GM12865 (cell line): ENCODE data around the gene CRYBB3.
"Not testable (repeated sequence)": the region's sequence is repeated elsewhere in the genome, so short reads cannot be mapped to it uniquely, and the experiment has no call there.

Experiments
- DNase-seq: peaks from one replicate; pipeline ENCODE4 v3.0.0; 2010; ENCODE audit warnings: low read depth
- H3K4me3 ChIP-seq: 2 replicates; pipeline ENCODE4 v1.5.1; 2011; ENCODE audit warnings: mild to moderate bottlenecking, low read depth, low read length, control low read depth
- CTCF ChIP-seq: IDR thresholded peaks from 2 replicates; pipeline ENCODE4 v1.5.1; 2011; ENCODE audit warnings: low read length, control low read depth, low read depth, inconsistent platforms; ENCODE audit not compliant: insufficient read depth; ENCODE audit errors: missing control alignments

CRYBB3 gene

GRCh38 chr22:25232301-25232700, 32.6 kb downstream of the CRYBB3 start:
- DNase-seq, result no peak
- H3K4me3 ChIP-seq, result no peak overlapping the region
- no peak for TF ChIP-seq CTCF

GRCh38 chr22:25233706-25234105, 34.0 kb downstream of the CRYBB3 start:
- not testable (repeated sequence) for DNase-seq, H3K4me3 ChIP-seq

DNA sequence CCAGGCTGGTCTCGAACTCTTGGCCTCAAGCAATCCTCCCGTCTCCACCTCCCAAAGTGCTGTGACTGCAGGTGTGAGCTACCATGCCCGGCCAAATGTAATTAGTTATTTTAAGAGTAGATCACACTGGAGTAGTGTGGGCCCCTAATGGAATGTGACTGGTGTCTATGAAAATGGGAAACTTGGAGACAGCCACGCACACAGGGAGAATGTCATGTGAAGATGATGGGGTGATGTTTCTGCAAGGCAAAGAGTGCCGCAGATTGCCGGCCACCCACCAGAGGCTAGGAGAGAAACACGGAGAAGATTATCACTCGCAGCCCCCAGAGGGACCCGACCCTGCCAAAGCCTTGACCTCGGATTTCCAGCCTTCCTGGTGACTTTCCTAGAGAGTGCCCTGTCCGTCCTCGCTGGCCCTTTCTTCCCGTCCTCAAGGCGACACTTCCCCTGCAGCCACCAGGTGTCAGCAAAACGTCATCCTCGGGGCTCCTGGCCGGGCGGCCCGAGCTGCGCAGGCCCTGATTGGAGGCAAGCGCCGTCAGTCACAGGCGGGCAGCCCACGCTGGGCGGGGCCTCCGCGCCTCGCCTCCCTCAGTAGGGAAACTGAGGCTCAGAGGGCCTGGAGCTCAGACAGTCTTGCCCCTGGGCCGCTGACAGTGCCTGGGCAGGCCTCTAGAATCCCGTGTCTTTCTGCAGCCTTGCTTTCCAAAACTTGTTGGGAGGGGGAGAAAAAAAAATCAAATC, 36.1 kb downstream of the CRYBB3 start:
- TF ChIP-seq CTCF, result peak; percentile 79
- peak; percentile 90 for DNase-seq
- H3K4me3 ChIP-seq, result no peak overlapping the region

DNA sequence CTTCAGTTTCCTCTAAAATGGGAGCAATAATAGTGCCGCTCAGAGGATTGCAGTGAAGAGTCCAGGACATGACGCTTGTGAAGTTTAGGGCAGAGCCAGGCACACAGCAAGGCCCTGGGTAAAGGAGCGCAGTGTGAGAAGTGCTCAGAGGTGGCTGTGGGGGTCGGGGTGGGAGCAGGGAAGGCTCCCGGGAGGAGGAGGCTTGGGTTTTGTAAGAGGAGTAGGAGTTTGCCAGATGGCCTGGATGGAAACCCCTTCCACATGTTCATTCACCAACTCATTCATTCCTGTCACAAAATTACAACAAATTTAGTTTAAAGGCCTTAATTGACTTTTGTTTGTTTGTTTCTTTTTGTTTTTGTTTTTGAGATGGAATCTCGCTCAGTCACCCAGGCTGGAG, 36.8 kb downstream of the CRYBB3 start:
- H3K4me3 ChIP-seq, result no peak overlapping the region

GRCh38 chr22:25237503-25237902, 37.8 kb downstream of the CRYBB3 start:
- no peak for TF ChIP-seq CTCF
- no peak for DNase-seq
- no peak overlapping the region for H3K4me3 ChIP-seq

More for the DNA sequence above, 36.8 kb downstream of the CRYBB3 start:
- no peak for DNase-seq
- TF ChIP-seq CTCF, result no peak

- not testable (repeated sequence) for H3K4me3 ChIP-seq, DNase-seq
Measured at GRCh38 chr22:25238058-25238457, 38.4 kb downstream of the CRYBB3 start.

GRCh38 chr22:25255169-25255568, 55.5 kb downstream of the CRYBB3 start:
- DNase-seq, H3K4me3 ChIP-seq: not testable (repeated sequence)
